Measurements from ENCODE around the gene PYHIN1.
"Not testable (repeated sequence)": the region's sequence is repeated elsewhere in the genome, so short reads cannot be mapped to it uniquely, and the experiment has no call there.

The PYHIN1 gene

DNA sequence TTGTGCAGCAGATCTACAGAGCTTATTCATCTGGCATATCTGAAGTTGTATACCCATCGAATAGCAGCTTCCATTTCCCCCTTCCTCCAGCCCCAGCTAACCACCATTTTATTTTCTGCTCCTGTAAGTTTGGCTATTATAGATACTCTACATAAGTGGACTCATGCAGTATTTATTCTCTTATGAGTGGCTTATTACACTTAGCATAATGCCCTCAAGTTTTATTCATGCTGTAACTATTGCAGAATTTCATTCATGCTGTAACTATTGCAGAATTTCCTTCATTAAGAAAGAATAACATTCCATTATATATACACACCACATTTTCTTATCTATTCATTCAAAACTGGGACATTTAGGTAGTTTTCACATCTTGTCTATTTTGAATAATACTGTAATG lies 47.9 kb downstream of the PYHIN1 start:
- no peak for DNase-seq (ENCODE audit: low spot score)

DNA sequence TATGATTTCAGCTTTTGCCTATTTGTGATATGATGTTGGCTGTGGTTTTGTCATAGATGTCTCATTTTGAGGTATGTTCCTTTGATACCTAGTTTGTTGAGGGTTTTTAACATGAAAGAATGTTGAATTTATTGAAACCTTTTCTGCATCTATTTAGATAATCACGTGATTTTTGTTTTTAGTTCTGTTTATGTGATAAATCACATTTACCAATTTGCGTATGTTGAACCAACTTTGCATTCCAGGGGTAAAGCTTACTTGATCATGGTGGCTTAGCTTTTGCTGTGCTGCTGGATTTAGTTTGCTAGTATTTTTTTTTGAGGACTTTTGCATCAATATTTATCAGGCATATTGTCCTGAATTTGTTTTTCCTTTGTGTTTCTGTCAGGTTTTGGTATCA lies 51.9 kb downstream of the PYHIN1 start:
- no peak for DNase-seq (ENCODE audit: low spot score)

- no peak for DNase-seq (ENCODE audit: low spot score)
Observed at GRCh38 chr1:158984386-158984785, 53.0 kb downstream of the PYHIN1 start.

DNA sequence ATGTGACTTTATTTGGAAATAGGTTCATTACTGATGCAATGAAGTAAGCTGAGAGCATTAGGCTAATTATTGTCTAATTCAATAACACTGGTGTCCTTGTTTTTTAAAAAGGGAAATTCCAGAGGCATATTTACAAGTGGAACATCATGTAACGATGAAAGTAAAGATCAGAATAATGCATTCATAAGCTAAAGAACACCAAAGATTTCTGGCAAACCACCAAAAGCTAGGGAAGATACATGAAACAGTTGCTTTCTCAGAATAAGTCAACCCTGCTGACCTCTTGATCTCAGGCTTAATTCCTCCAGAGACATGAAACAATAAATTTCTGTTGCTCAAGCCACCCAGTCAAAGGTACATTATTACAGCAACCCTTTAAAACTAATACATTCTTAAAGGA lies 58.1 kb downstream of the PYHIN1 start:
- DNase-seq (ENCODE audit: low spot score), result no peak

DNA sequence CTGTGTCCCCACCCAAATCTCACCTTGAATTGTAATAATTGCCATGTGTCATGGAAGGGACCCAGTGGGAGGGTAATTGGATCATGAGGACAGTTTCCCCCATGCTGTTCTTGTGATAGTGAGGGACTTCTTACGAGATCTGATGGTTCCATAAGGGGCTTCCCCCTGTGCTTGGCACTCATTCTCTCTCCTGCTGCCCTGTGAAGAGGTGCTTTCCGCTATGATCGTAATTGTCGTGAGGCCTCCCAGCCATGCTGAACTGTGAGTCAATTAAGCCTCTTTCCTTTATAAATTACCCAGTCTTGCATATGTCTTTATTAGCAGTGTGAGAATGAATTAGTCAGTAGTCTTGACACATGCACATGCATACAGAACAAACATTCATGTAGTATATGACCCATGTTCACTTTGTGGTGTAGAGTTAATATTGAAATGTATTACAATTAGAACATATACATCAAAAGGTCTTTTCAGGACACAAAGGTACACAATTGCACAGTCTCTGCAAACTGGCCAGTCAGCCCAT lies 61.5 kb downstream of the PYHIN1 start:
- DNase-seq (ENCODE audit: low spot score), result no peak

DNA sequence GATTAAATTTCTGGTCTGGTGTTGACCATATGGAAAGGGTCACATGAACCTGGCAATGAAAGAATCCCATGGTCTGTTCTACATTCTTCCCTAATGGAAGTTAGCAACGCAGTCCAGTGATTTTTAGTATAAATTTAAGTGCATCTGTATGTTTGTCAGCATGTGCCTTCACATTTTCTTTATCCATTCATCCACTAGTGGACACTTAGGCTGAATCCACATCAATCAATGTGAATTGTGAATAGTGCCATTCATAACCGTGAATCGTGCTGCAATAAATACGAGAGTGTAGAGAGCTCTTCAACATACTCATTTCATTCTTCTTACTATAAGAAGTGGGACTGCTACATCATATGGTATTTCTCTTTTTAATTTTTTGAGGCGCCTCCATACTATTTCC lies 65.6 kb downstream of the PYHIN1 start:
- DNase-seq (ENCODE audit: low spot score), result no peak

DNA sequence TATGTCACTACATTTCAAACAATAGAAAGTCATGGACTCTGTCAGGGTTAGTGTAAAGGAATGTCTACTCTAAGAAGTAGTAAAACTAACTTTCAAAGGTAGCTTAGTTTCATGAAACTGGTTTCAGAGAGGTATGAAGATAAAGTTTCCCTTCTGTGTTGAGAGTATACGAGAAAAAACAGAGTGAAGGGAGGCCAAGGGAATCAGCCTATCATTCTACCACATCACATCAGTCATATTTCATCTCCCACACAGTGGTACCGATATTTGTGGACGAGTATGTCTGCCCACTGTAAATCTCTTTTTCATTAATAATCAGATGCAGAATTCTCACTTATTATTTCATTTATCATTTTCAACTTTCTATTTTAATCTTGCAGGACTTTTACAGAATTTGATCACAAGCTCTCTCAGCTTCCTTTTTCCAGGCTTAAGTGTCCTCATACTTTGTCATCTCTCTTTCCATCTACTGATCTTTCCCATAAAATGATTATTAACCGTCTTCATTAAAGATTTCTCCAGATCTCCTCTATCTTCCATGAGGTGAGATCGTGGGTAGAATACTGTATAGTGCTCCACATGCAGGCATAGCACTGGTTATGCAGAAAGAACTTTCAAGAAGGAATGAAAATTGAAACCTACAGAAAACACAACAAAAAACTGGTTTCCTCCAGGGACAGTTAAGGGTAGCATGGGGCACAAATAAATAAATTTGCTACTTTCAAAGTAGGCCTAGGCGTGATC lies 66.9 kb downstream of the PYHIN1 start:
- DNase-seq (ENCODE audit: low spot score), result no peak

DNA sequence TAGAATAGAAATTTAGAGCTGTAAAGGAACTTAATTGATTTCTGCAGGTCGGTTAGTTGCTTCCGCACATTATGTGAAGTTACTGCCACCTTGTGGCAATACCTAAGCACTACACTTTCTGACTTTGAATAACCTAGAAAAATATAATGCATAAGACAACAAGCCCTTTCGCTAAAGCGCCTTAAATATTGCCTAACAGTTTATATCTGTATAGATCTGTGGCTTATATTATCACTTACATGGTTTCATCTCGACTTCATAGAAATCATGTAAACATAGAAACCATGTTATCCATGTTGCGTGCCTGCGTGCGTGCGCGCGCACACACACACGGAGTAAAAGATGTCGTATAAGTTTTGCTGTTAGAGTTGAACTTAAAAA lies 67.4 kb downstream of the PYHIN1 start:
- DNase-seq (ENCODE audit: low spot score), result peak; percentile 79

DNA sequence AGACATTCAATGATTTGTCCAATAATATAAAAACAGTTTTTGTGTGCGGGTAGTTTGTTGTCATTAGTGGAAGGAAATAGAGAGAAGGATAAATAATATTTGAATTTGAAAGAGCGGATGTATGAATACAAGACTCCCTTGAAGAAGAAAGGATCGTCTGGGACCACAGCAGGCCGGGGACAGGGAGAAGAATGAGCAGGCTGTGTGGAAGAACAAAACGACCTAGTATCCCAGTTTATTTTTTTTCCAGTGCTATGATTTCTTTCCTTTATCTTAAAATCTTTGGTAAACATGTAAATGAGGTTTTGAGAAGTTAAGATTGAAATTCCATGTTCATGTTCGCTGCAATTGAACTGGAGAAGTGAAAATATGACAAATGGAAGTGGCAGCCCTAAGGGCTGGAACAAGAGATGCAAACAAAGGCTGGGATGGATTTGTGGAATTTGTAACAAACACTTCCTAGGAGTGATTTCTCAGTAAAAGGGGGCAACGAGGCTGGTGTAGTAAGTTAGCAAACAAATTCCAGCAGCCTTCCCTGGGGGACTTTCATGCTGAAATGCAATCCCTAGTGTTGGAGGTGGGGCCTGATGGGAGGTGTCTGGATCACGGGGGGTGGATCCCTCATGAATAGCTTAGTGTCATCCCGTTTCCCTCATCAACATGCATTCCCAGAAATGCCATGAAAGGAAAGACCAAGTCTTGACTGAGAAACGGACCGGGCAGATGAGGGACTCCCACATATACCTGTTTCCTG lies 68.1 kb downstream of the PYHIN1 start:
- DNase-seq (ENCODE audit: low spot score), result no peak

DNA sequence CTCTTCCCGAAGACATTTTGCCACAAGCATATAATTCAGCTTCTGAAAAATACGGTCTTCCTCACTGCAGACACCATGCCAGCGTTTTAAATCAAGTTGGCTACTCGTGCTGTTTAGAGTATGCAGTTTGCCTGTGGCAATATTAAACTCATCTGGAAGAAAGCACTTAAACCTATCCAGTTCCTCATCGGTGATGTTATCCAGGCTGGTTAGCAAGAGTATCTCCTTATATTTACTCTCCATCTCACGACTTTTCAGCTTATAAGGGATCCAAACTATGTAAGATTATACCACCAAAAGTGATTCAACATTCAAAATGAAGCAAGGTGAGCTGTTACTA lies 68.7 kb downstream of the PYHIN1 start:
- no peak for DNase-seq (ENCODE audit: low spot score)

DNA sequence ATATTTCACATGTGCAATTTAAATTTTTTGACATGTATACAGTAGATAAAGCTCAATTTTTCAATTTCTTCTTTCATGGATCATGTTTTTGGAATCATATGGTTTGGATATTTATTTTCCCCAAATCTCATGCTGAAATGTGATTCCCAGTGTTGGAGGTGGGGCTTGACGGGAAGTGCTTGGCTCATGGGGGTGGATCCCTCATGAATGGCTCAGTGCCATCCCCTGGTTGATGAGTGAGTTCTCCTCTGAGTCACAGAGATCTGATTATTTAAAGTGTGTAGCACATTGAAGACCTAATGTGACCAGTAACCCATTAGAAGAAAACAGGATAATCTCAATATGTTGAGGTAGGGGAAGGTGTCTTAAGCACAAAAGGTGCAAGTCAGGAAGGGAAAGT lies 69.3 kb downstream of the PYHIN1 start:
- no peak for DNase-seq (ENCODE audit: low spot score)

GRCh38 chr1:159005161-159005560 lies 73.8 kb downstream of the PYHIN1 start:
- DNase-seq (ENCODE audit: low spot score), result no peak

GRCh38 chr1:159005676-159006075 lies 74.3 kb downstream of the PYHIN1 start:
- no peak for DNase-seq (ENCODE audit: low spot score)

DNA sequence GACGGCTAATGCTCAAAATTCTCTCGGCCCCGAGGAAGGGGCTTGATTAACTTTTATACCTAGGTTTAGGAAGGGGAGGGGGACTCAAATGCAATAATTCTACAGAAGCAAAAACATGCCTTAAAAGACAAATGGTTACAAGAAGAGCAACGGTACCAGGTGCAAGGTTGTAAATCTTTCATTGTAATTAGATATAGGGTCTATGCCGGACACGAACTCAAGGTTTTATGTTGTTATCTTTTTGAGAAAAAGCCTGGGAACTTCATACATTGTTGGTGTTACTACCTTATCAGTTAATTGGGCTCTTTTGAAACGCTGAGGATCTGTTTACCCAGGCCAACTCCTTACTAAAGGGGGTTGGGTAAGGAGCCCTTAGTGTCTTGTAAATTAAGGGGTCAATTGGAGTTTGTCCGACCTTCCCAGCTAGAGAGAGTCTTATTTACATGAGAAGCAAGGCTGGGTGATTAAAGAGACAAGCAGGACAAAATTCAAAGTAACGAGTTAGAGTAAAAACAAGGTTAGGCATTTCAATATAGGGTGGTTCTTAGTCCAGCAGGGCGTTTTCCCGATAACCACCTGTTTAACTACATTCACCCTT lies 75.0 kb downstream of the PYHIN1 start:
- DNase-seq (ENCODE audit: low spot score), result not testable (repeated sequence)

- DNase-seq (ENCODE audit: low spot score), result no peak
Observed at GRCh38 chr1:159007726-159008125, 76.4 kb downstream of the PYHIN1 start.

DNA sequence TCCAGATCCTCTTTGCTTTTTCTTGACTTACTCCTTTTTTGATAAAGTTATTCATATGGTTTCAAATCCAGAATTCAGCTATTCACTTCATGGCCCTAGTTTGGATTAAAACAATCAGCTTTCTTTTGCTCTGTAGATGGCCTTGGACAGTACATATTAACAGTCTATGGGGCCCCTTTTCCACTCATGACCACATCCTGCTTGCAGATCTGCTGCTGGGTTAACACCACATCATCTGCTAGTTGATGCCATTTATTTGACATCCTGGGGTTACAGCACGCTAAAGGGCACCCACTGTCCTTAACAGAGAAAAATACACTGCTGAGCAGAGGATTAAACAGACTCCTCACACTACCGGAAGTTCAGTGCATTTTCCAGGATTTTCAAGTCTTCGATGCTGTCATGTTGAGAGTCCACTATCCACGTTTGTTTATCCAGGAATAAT lies 77.4 kb downstream of the PYHIN1 start:
- DNase-seq (ENCODE audit: low spot score), result peak; percentile 77

GRCh38 chr1:159009287-159009686 lies 77.9 kb downstream of the PYHIN1 start:
- no peak for DNase-seq (ENCODE audit: low spot score)

GRCh38 chr1:159009704-159010361 lies 78.5 kb downstream of the PYHIN1 start, which contains the start of gene IFI16:
Gene IFI16, plus strand, starts transcription at chr1:159009907. Its CDS starts 4,774 bp downstream, at chr1:159014681.
- peak; percentile 88 for DNase-seq (ENCODE audit: low spot score)

- DNase-seq (ENCODE audit: low spot score), result no peak
Observed at GRCh38 chr1:159010391-159010790, 79.0 kb downstream of the PYHIN1 start.

- not testable (repeated sequence) for DNase-seq (ENCODE audit: low spot score)
Observed at GRCh38 chr1:159011001-159011400, 79.6 kb downstream of the PYHIN1 start.

GRCh38 chr1:159011751-159012150 lies 80.4 kb downstream of the PYHIN1 start:
- no peak for DNase-seq (ENCODE audit: low spot score)

DNA sequence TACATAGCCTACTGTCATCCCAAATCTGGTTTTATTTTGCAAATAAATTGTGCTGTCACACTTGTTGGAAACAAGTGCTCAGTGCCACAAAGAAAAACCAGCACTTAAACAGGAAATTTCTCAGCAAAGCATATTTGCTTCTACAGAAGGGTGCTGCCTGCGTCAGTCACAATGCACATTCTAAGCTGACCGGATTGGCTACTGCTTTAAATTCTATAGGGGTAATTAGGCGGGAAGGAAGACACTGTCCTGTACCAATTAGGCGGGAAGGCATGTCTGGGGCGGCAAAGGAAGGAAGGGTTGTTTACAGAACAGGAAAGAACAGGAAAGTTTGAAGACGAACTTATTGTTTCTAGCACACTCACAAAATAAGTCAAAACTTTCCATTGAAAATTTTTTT lies 81.1 kb downstream of the PYHIN1 start:
- peak; percentile 72 for DNase-seq (ENCODE audit: low spot score)
